H9 (cell line): ENCODE data around the gene TOR3A. TPM values are rescaled to one million over a fixed set of nuclear protein-coding genes. Genes with fewer than 3 reads are reported as not detected.

Experiments
- DNase-seq: peaks from one replicate; pipeline ENCODE4 v3.0.0-alpha.2; 2017
- H2AFZ ChIP-seq: one replicate; pipeline ENCODE4 v1.6.1; 2013; ENCODE audit warnings: mild to moderate bottlenecking, low read length, control low read depth, moderate library complexity
- H2AK5ac ChIP-seq: 2 replicates; pipeline ENCODE4 v1.6.1; 2013; ENCODE audit warnings: low read length, control low read depth, mixed read lengths; ENCODE audit not compliant: insufficient read length
- H2BK120ac ChIP-seq: one replicate; pipeline ENCODE4 v1.6.1; 2013; ENCODE audit warnings: low read depth, mild to moderate bottlenecking, low read length, control low read depth, inconsistent platforms; ENCODE audit not compliant: poor library complexity, severe bottlenecking
- H2BK12ac ChIP-seq: 2 replicates; pipeline ENCODE4 v1.6.1; 2013; ENCODE audit warnings: low read length, control low read depth, mixed read lengths, low read depth; ENCODE audit not compliant: insufficient read length
- H2BK15ac ChIP-seq: 2 replicates; pipeline ENCODE4 v1.6.1; 2013; ENCODE audit warnings: low read depth, low read length, control low read depth
- H2BK20ac ChIP-seq: one replicate; pipeline ENCODE4 v1.6.1; 2013; ENCODE audit warnings: low read depth, mild to moderate bottlenecking, low read length, control low read depth, inconsistent platforms; ENCODE audit not compliant: poor library complexity, severe bottlenecking
- H2BK5ac ChIP-seq: 2 replicates; pipeline ENCODE4 v1.6.1; 2013; ENCODE audit warnings: low read length, control low read depth, mixed read lengths; ENCODE audit not compliant: insufficient read length
- H3K14ac ChIP-seq: 2 replicates; pipeline ENCODE4 v1.6.1; 2013; ENCODE audit warnings: low read length, control low read depth; ENCODE audit not compliant: insufficient read depth
- H3K18ac ChIP-seq: 2 replicates; pipeline ENCODE4 v1.6.1; 2013; ENCODE audit warnings: low read depth, mild to moderate bottlenecking, mixed read lengths, low read length, control low read depth; ENCODE audit not compliant: insufficient read length
- H3K23ac ChIP-seq: 2 replicates; pipeline ENCODE4 v1.6.1; 2013; ENCODE audit warnings: low read length, control low read depth, mixed read lengths, low read depth; ENCODE audit not compliant: insufficient read length
- H3K23me2 ChIP-seq: 2 replicates; pipeline ENCODE4 v1.6.1; 2013; ENCODE audit warnings: low read depth, mild to moderate bottlenecking, mixed read lengths, low read length, control low read depth; ENCODE audit not compliant: insufficient read length, poor library complexity, severe bottlenecking
- H3K27ac ChIP-seq: 2 replicates; pipeline ENCODE4 v1.5.1; 2013; ENCODE audit warnings: low read length, control low read depth, mixed read lengths, low read depth; ENCODE audit not compliant: insufficient read length
- H3K27me3 ChIP-seq: 2 replicates; pipeline ENCODE4 v1.6.1; 2013; ENCODE audit warnings: low read length, control low read depth, inconsistent platforms; ENCODE audit not compliant: insufficient read depth
- H3K4ac ChIP-seq: 2 replicates; pipeline ENCODE4 v1.6.1; 2013; ENCODE audit warnings: low read depth, mild to moderate bottlenecking, control low read depth, inconsistent platforms, low read length, moderate library complexity
- H3K4me1 ChIP-seq: 2 replicates; pipeline ENCODE4 v1.6.1; 2013; ENCODE audit warnings: low read length, control low read depth, inconsistent platforms; ENCODE audit not compliant: insufficient read depth
- H3K4me2 ChIP-seq: 2 replicates; pipeline ENCODE4 v1.6.1; 2013; ENCODE audit warnings: low read length, control low read depth, mixed read lengths; ENCODE audit not compliant: insufficient read length, insufficient read depth
- H3K56ac ChIP-seq: 2 replicates; pipeline ENCODE4 v1.6.1; 2013; ENCODE audit warnings: low read depth, mild to moderate bottlenecking, mixed read lengths, low read length, control low read depth; ENCODE audit not compliant: insufficient read length
- H3K79me1 ChIP-seq: 2 replicates; pipeline ENCODE4 v1.6.1; 2013; ENCODE audit warnings: low read depth, mild to moderate bottlenecking, moderate library complexity, low read length, control low read depth, inconsistent platforms; ENCODE audit not compliant: insufficient read depth, poor library complexity, severe bottlenecking
- H3K79me2 ChIP-seq: 2 replicates; pipeline ENCODE4 v1.6.1; 2013; ENCODE audit warnings: low read length, control low read depth, inconsistent platforms; ENCODE audit not compliant: insufficient read depth
- H3K9ac ChIP-seq: 2 replicates; pipeline ENCODE4 v1.6.1; 2013; ENCODE audit warnings: low read length, control low read depth, mixed read lengths; ENCODE audit not compliant: insufficient read length; ENCODE audit errors: extremely low read depth
- H3K9me3 ChIP-seq: one replicate; pipeline ENCODE4 v1.6.1; 2013; ENCODE audit warnings: low read depth, low read length, inconsistent platforms; ENCODE audit not compliant: control insufficient read depth
- H3T11ph ChIP-seq: one replicate; pipeline ENCODE4 v1.6.1; 2013; ENCODE audit warnings: mild to moderate bottlenecking, low read length, control low read depth, inconsistent platforms
- H4K20me1 ChIP-seq: one replicate; pipeline ENCODE4 v1.6.1; 2013; ENCODE audit not compliant: control insufficient read depth, insufficient read length, insufficient read depth
- H4K5ac ChIP-seq: 2 replicates; pipeline ENCODE4 v1.6.1; 2013; ENCODE audit warnings: low read depth, mild to moderate bottlenecking, mixed read lengths, low read length, control low read depth; ENCODE audit not compliant: insufficient read length
- H4K8ac ChIP-seq: replicated peaks from 2 replicates; pipeline ENCODE4 v1.6.1; 2013; ENCODE audit warnings: low read length, control low read depth, mixed read lengths, low read depth; ENCODE audit not compliant: insufficient read length
- H4K91ac ChIP-seq: 2 replicates; pipeline ENCODE4 v1.6.1; 2013; ENCODE audit warnings: low read depth, mild to moderate bottlenecking, moderate library complexity, mixed read lengths, low read length, control low read depth; ENCODE audit not compliant: insufficient read length
- H3K27ac Mint-ChIP-seq, 3 experiments: 2 replicates in 2 of 3; 3 replicates in 1 of 3; pipeline ENCODE4 v1.8.0; 2020 to 2021; ENCODE audit warnings: mixed read lengths in 3 of 3, mild to moderate bottlenecking in 1 of 3, moderate library complexity in 1 of 3
- H3K27me3 Mint-ChIP-seq: 2 replicates; pipeline ENCODE4 v1.8.0; 2021; ENCODE audit warnings: low read depth, mild to moderate bottlenecking, moderate library complexity, mixed read lengths
- H3K36me3 Mint-ChIP-seq, 3 experiments: 2 replicates in 2 of 3; 3 replicates in 1 of 3; pipeline ENCODE4 v1.8.0; 2020 to 2021; ENCODE audit warnings: low read depth in 3 of 3, mixed read lengths in 3 of 3; ENCODE audit not compliant: insufficient read depth in 1 of 3
- H3K4me1 Mint-ChIP-seq, 2 experiments: 2 replicates each; pipeline ENCODE4 v1.8.0; 2020; ENCODE audit warnings: mixed read lengths in 2 of 2
- H3K4me3 Mint-ChIP-seq, 2 experiments: 2 replicates in 1 of 2; 3 replicates in 1 of 2; pipeline ENCODE4 v1.8.0; 2020 to 2021; ENCODE audit warnings: mild to moderate bottlenecking in 2 of 2, mixed read lengths in 2 of 2, moderate library complexity in 1 of 2
- H3K9me3 Mint-ChIP-seq, 2 experiments: 2 replicates in 1 of 2; 3 replicates in 1 of 2; pipeline ENCODE4 v1.8.0; 2020; ENCODE audit warnings: mild to moderate bottlenecking in 2 of 2, mixed read lengths in 2 of 2, moderate library complexity in 1 of 2
- CTCF ChIP-seq: fragments of 200-600 bp; sonication (generic); conservative IDR thresholded peaks from 3 replicates; pipeline ENCODE4 v1.8.0; 2021; ENCODE audit warnings: antibody characterized with exemption, mild to moderate bottlenecking
- WGBS: extraction: QIAGEN DNeasy Blood & Tissue Kit; methylation state at CpG from one replicate; pipeline ENCODE4 v1.1.7; 2013; ENCODE audit warnings: missing lambda C conversion rate, low lambda C conversion rate, mixed read lengths; ENCODE audit not compliant: insufficient read length; ENCODE audit errors: extremely low coverage; 5-methylcytosine and 5-hydroxymethylcytosine counted together
- total RNA-seq: library from RNA; stranded (reverse); gene quantifications from 2 replicates; pipeline ENCODE4 v1.2.1, GENCODE V29; 2021

TOR3A gene
- total RNA-seq, 1 experiment from 2014 or later, result 27.3 TPM

DNA sequence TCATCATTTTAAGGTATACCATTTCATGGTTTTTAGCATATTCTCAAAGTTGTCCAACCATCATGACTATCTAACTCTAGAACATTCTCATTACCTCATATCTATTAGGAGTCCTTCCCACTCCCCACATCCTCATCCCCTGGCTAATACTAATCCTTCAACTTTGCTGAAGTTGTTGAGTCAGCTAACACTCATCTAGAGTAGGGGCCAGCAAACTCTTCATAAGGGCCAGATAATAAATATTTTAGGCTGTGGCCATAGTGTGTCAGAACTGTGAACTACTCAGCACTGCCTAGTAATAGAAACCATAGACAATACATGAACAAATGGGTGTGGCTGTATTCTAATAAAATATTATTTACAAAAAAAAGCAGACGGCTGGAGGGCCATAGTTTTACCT, 43.0 kb downstream of the TOR3A start:
- no peak overlapping the region for H3K9ac ChIP-seq
- no peaks in the 10 kb centered on the region for H3K9me3 ChIP-seq
- no peaks in the 10 kb centered on the region for H3K4me1 ChIP-seq
- peaks cover 4 to 16% (median 15%) of the 10 kb centered on the region in 3 experiments; a peak in 5 of 7 replicates for H3K36me3 Mint-ChIP-seq
- no peak overlapping the region for H2BK12ac ChIP-seq
- H3K23me2 ChIP-seq, result no peaks in the 10 kb centered on the region
- H3K4ac ChIP-seq, result no peak overlapping the region
- no peak overlapping the region for H2BK5ac ChIP-seq
- no peaks in the 10 kb centered on the region for H3K27me3 ChIP-seq
- H2BK120ac ChIP-seq, result no peak overlapping the region
- no peak overlapping the region for H3K18ac ChIP-seq
- no peak overlapping the region for H2AK5ac ChIP-seq
- no peak overlapping the region for H4K91ac ChIP-seq
- no peak overlapping the region for H3K23ac ChIP-seq
- no peaks in the 10 kb centered on the region for H3K9me3 Mint-ChIP-seq
- H2BK15ac ChIP-seq, result no peak overlapping the region
- no peak overlapping the region for H3T11ph ChIP-seq
- no peak for DNase-seq
- no peaks in the 10 kb centered on the region for H4K20me1 ChIP-seq
- no peaks in the 10 kb centered on the region for H3K79me2 ChIP-seq
- no peak overlapping the region for H2AFZ ChIP-seq
- no peak overlapping the region for H3K56ac ChIP-seq
- no peak overlapping the region for H3K14ac ChIP-seq
- peaks cover 3 to 10% of the 10 kb centered on the region in 2 experiments; a peak in 2 of 4 replicates for H3K4me1 Mint-ChIP-seq
- no peaks in the 10 kb centered on the region for H3K79me1 ChIP-seq
- H3K27ac Mint-ChIP-seq, result no peak overlapping the region
- H3K4me2 ChIP-seq, result no peak overlapping the region
- no peak for TF ChIP-seq CTCF
- no peak overlapping the region for H3K27ac ChIP-seq
- H4K8ac ChIP-seq, result no peak overlapping the region
- H3K27me3 Mint-ChIP-seq, result no peaks in the 10 kb centered on the region
- WGBS, result no CpG with 5 or more reads among the region's 1 CpG
- no peak overlapping the region for H3K4me3 Mint-ChIP-seq
- H4K5ac ChIP-seq, result no peak overlapping the region
- H2BK20ac ChIP-seq, result no peak overlapping the region
